Thyroid gland (tissue), 4 donors: ENCODE data around the gene OR5K4.
"Not testable (repeated sequence)": the region's sequence is repeated elsewhere in the genome, so short reads cannot be mapped to it uniquely, and the experiment has no call there.

Source experiments
- POLR2A ChIP-seq, 2 donors: fragments of 450-650 bp; IDR thresholded peaks; one replicate each; pipeline ENCODE4 v1.6.1; 2017; ENCODE audit warnings: antibody characterized with exemption in 2 of 2, mild to moderate bottlenecking in 2 of 2, moderate library complexity in 1 of 2
- TF ChIP-seq, protein P1 (sequence below), 6 experiments: fragments of 200-600 bp in 3 of 6; fragments of 450-650 bp in 3 of 6; sonication (generic) in 3 of 6; IDR thresholded peaks; one replicate each; pipeline ENCODE4 v1.5.1; 2016 to 2019; ENCODE audit warnings: antibody characterized with exemption in 6 of 6, mild to moderate bottlenecking in 2 of 6, inconsistent platforms in 1 of 6, moderate library complexity in 1 of 6

DNA sequence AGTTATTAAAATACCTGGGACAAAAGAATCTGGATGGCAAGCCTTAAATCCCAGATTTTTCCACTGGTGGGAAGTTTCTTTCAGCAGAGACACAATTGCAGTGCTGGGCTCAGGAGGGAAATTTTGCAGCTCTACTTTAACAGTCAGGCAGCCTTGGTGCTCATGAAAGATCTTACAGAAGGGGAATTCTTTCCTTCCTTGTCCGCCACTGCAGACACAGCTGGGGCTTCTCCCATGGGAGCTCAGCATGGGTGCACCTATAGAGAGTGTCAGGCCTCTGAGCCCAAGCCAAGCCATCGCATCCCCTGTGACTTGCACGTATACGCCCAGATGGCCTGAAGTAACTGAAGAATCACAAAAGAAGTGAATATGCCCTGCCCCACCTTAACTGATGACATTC lies 42.8 kb downstream of the OR5K4 start:
- TF ChIP-seq, protein P1, sequence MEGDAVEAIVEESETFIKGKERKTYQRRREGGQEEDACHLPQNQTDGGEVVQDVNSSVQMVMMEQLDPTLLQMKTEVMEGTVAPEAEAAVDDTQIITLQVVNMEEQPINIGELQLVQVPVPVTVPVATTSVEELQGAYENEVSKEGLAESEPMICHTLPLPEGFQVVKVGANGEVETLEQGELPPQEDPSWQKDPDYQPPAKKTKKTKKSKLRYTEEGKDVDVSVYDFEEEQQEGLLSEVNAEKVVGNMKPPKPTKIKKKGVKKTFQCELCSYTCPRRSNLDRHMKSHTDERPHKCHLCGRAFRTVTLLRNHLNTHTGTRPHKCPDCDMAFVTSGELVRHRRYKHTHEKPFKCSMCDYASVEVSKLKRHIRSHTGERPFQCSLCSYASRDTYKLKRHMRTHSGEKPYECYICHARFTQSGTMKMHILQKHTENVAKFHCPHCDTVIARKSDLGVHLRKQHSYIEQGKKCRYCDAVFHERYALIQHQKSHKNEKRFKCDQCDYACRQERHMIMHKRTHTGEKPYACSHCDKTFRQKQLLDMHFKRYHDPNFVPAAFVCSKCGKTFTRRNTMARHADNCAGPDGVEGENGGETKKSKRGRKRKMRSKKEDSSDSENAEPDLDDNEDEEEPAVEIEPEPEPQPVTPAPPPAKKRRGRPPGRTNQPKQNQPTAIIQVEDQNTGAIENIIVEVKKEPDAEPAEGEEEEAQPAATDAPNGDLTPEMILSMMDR (IDR thresholded peaks at IDR 0.05): not testable (repeated sequence)
- TF ChIP-seq POLR2A (IDR thresholded peaks at IDR 0.05): not testable (repeated sequence)
